IMR-90 (cell line): ENCODE data around the gene ADCY4. TPM values are rescaled to one million over a fixed set of nuclear protein-coding genes. Genes with fewer than 3 reads are reported as not detected.

Experiments used
- ATAC-seq: fragments of 200-7000 bp; cut with Tn5 transposase; 2 replicates; pipeline ENCODE4 v1.9.1; 2020; ENCODE audit warnings: low read depth, mild to moderate bottlenecking, moderate library complexity
- BruUV-seq: library from RNA; stranded (reverse); fragments of 400-500 nt; replicated peaks from 2 replicates; lab custom pipeline; 2021; lab: Mats Ljungman, UMichigan
- CTCF ChIA-PET: fragments of 300-600 bp; formaldehyde crosslinking; extraction: SDS; loops from one replicate; lab custom pipeline; 2021; ENCODE audit warnings: antibody characterized with exemption; lab: Yijun Ruan, JAX
- POLR2A ChIA-PET: fragments of 300-600 bp; sonication (Branson Sonifier 250); formaldehyde crosslinking; loops from one replicate; lab custom pipeline; 2022; ENCODE audit warnings: antibody characterized with exemption; ENCODE audit not compliant: unreplicated experiment; lab: Charles Lee
- DNase-seq: peaks from one replicate; pipeline ENCODE4 v3.0.0; 2013
- H2AFZ ChIP-seq: replicated peaks from 2 replicates; pipeline ENCODE3; 2013; ENCODE audit warnings: low read length, mild to moderate bottlenecking; ENCODE audit not compliant: poor library complexity
- H2AK5ac ChIP-seq: 2 replicates; pipeline ENCODE4 v1.6.1; 2013; ENCODE audit warnings: low read depth, low read length, inconsistent platforms
- H2AK9ac ChIP-seq: replicated peaks from 2 replicates; pipeline ENCODE3; 2013; ENCODE audit warnings: mild to moderate bottlenecking, low read depth, low read length, moderate library complexity; ENCODE audit not compliant: poor library complexity
- H2BK120ac ChIP-seq: 2 replicates; pipeline ENCODE4 v1.6.1; 2013; ENCODE audit warnings: low read depth, low read length, inconsistent platforms
- H2BK15ac ChIP-seq: 3 replicates; pipeline ENCODE4 v1.6.1; 2013; ENCODE audit warnings: low read depth, low read length, inconsistent platforms
- H2BK20ac ChIP-seq: 2 replicates; pipeline ENCODE4 v1.6.1; 2013; ENCODE audit warnings: low read depth, mild to moderate bottlenecking, inconsistent platforms, low read length, moderate library complexity
- H2BK5ac ChIP-seq: 2 replicates; pipeline ENCODE4 v1.6.1; 2013; ENCODE audit warnings: mild to moderate bottlenecking, low read depth, low read length, inconsistent platforms; ENCODE audit not compliant: poor library complexity, severe bottlenecking
- H3K14ac ChIP-seq: replicated peaks from 2 replicates; pipeline ENCODE4 v1.6.1; 2013; ENCODE audit warnings: low read depth, low read length, inconsistent platforms
- H3K18ac ChIP-seq: 2 replicates; pipeline ENCODE4 v1.6.1; 2013; ENCODE audit warnings: low read depth, low read length, control low read depth
- H3K23ac ChIP-seq: 2 replicates; pipeline ENCODE4 v1.6.1; 2013; ENCODE audit warnings: low read depth, low read length, inconsistent platforms
- H3K27ac ChIP-seq: 2 replicates; pipeline ENCODE4 v1.5.1; 2013; ENCODE audit warnings: mild to moderate bottlenecking, control low read depth, low read length; ENCODE audit not compliant: insufficient read depth
- H3K27me3 ChIP-seq: 2 replicates; pipeline ENCODE4 v1.6.1; 2013; ENCODE audit warnings: low read length; ENCODE audit not compliant: control insufficient read depth, insufficient read depth
- H3K36me3 ChIP-seq: 2 replicates; pipeline ENCODE4 v1.6.1; 2013; ENCODE audit warnings: low read length, mixed read lengths; ENCODE audit not compliant: control insufficient read depth, insufficient read depth
- H3K4ac ChIP-seq: 2 replicates; pipeline ENCODE4 v1.6.1; 2013; ENCODE audit warnings: low read depth, low read length, inconsistent platforms
- H3K4me1 ChIP-seq: 2 replicates; pipeline ENCODE4 v1.6.1; 2013; ENCODE audit warnings: low read length, mixed read lengths; ENCODE audit not compliant: control insufficient read depth, insufficient read depth
- H3K4me2 ChIP-seq: 2 replicates; pipeline ENCODE4 v1.6.1; 2013; ENCODE audit warnings: low read depth, mild to moderate bottlenecking, control low read depth, low read length, moderate library complexity
- H3K4me3 ChIP-seq: 2 replicates; pipeline ENCODE4 v1.5.1; 2013; ENCODE audit warnings: low read depth, mild to moderate bottlenecking, control low read depth, low read length, moderate library complexity; ENCODE audit not compliant: insufficient read depth
- H3K56ac ChIP-seq: 2 replicates; pipeline ENCODE4 v1.6.1; 2013; ENCODE audit warnings: low read length, inconsistent platforms; ENCODE audit not compliant: insufficient read depth; ENCODE audit errors: extremely low read depth
- H3K79me1 ChIP-seq, 2 experiments: 2 replicates each; pipeline ENCODE4 v1.6.1; 2013; ENCODE audit warnings: low read length in 2 of 2, inconsistent platforms in 1 of 2, low read depth in 1 of 2
- H3K9ac ChIP-seq: 2 replicates; pipeline ENCODE4 v1.6.1; 2013; ENCODE audit warnings: low read depth, low read length, control low read depth
- H3K9me1 ChIP-seq: 2 replicates; pipeline ENCODE4 v1.6.1; 2013; ENCODE audit warnings: low read length, inconsistent platforms; ENCODE audit not compliant: insufficient read depth
- H3K9me3 ChIP-seq: 2 replicates; pipeline ENCODE4 v1.6.1; 2013; ENCODE audit warnings: low read length; ENCODE audit not compliant: control insufficient read depth, insufficient read depth
- H4K20me1 ChIP-seq: 2 replicates; pipeline ENCODE4 v1.6.1; 2013; ENCODE audit warnings: low read length, inconsistent platforms; ENCODE audit not compliant: insufficient read depth
- H4K5ac ChIP-seq: 2 replicates; pipeline ENCODE4 v1.6.1; 2013; ENCODE audit warnings: mild to moderate bottlenecking, low read depth, low read length, control low read depth
- H4K8ac ChIP-seq, 2 experiments: 2 replicates each; pipeline ENCODE4 v1.6.1; 2013; ENCODE audit warnings: low read depth in 2 of 2, low read length in 2 of 2, control low read depth in 1 of 2, inconsistent platforms in 1 of 2
- H4K91ac ChIP-seq: 2 replicates; pipeline ENCODE4 v1.6.1; 2013; ENCODE audit warnings: low read depth, low read length, inconsistent platforms; ENCODE audit not compliant: insufficient read depth
- BHLHE40 ChIP-seq: fragments of 150-350 bp; IDR thresholded peaks from 2 replicates; pipeline ENCODE4 v1.6.1; 2016; ENCODE audit warnings: mild to moderate bottlenecking, low read depth, low read length
- MAFK ChIP-seq: IDR thresholded peaks from 2 replicates; pipeline ENCODE4 v1.6.1; 2012; ENCODE audit warnings: low read depth, low read length, improper control_type of control experiment
- POLR2A ChIP-seq: IDR thresholded peaks from 2 replicates; pipeline ENCODE4 v1.6.1; 2012; ENCODE audit warnings: mild to moderate bottlenecking, low read depth, low read length
- RAD21 ChIP-seq: IDR thresholded peaks from 2 replicates; pipeline ENCODE4 v1.6.1; 2012; ENCODE audit warnings: low read length, improper control_type of control experiment
- RFX5 ChIP-seq: IDR thresholded peaks from 2 replicates; pipeline ENCODE4 v1.8.0; 2012; ENCODE audit warnings: low read depth, mild to moderate bottlenecking, low read length, moderate library complexity
- USF2 ChIP-seq: fragments of 150-350 bp; IDR thresholded peaks from 2 replicates; pipeline ENCODE4 v1.6.1; 2017; ENCODE audit warnings: mild to moderate bottlenecking, antibody characterized with exemption, low read length, low read depth
- WGBS, 2 experiments: methylation state at CpG; one replicate each; pipeline versions ENCODE4 v1.1.5 to v1.1.7; 2013; ENCODE audit warnings: missing lambda C conversion rate in 2 of 2; ENCODE audit not compliant: insufficient read length in 1 of 2; ENCODE audit errors: extremely low coverage in 2 of 2; 5-methylcytosine and 5-hydroxymethylcytosine counted together
- dilution Hi-C: fragments of 300-500 bp; cut with HindIII; formaldehyde crosslinking; loops from one replicate; pipeline ENCODE4 v1.14.3; 2018; ENCODE audit warnings: low sequenced_read_pairs; ENCODE audit not compliant: unreplicated experiment
- in situ Hi-C: fragments of 300-500 bp; cut with MboI; formaldehyde crosslinking; loops from 3 replicates; pipeline ENCODE4 v1.14.3; 2019; ENCODE audit warnings: low sequenced_read_pairs, inconsistent platforms, mixed read lengths
- intact Hi-C: fragments of 100-400 bp; cut with micrococcal nuclease; formaldehyde crosslinking; loops from 2 replicates; pipeline ENCODE4 v1.10.0; 2022
- polyA plus RNA-seq, 3 experiments: library from polyadenylated mRNA; depleted of rRNA; stranded (reverse); fragments of >200 nt; gene quantifications; 2 replicates each; pipeline ENCODE4 v1.2.3, GENCODE V29; 2012; ENCODE audit warnings: low replicate concordance in 1 of 3
- total RNA-seq: library from RNA; depleted of rRNA; stranded (reverse); fragments of >200 nt; gene quantifications from 2 replicates; pipeline ENCODE4 v1.2.3, GENCODE V29; 2012

Gene ADCY4
- total and polyA plus RNA-seq, 2 of the 4 experiments (the other 2 are of a cell fraction) = not detected

- DNase-seq (no peak), ATAC-seq (no peak)
- H3K9me3 ChIP-seq = no peaks in the 10 kb centered on the region; the same call in 1 of the 2 replicates
- no peak overlapping the region for H4K5ac ChIP-seq
- POLR2A ChIA-PET = interaction anchor here (0.6 kb wide), 1 partner anchor 207 kb away, joined by 6 read pairs; no protein-coding TSS in a partner anchor
- H3K79me1 ChIP-seq = no peaks in the 10 kb centered on the region
- H3K27ac ChIP-seq = no peak overlapping the region
- no peak overlapping the region for H4K8ac ChIP-seq
- H3K9me1 ChIP-seq = no peaks in the 10 kb centered on the region
- no peaks in the 10 kb centered on the region for H3K36me3 ChIP-seq
- no peak overlapping the region for H4K91ac ChIP-seq
- no peak overlapping the region for H3K23ac ChIP-seq
- no peaks in the 10 kb centered on the region for H4K20me1 ChIP-seq
- CTCF ChIA-PET = no interaction called here
- no peak overlapping the region for H2BK20ac ChIP-seq
- H2BK15ac ChIP-seq = no peak overlapping the region
- peaks cover 73% of the 10 kb centered on the region for H3K27me3 ChIP-seq
- no peak overlapping the region for H2BK5ac ChIP-seq
- no peak overlapping the region for H2BK120ac ChIP-seq
- no peak overlapping the region for H3K4me3 ChIP-seq
- no TSS peak for BruUV-seq
- WGBS, 2 experiments = no CpG with 5 or more reads among the region's 1 CpG
- no peak overlapping the region for H2AFZ ChIP-seq
- in situ Hi-C loops = no loop called here
- no peak overlapping the region for H2AK9ac ChIP-seq
- H2AK5ac ChIP-seq = no peak overlapping the region
- H3K4me2 ChIP-seq = no peak overlapping the region
- TF ChIP-seq BHLHE40 (no peak), MAFK (no peak), USF2 (no peak), RFX5 (no peak), POLR2A (no peak), RAD21 (no peak)
- no peak overlapping the region for H3K56ac ChIP-seq
- no peak overlapping the region for H3K9ac ChIP-seq
- H3K4ac ChIP-seq = no peak overlapping the region
- no peak overlapping the region for H3K14ac ChIP-seq
- no peaks in the 10 kb centered on the region for H3K4me1 ChIP-seq
- H3K18ac ChIP-seq = no peak overlapping the region
- dilution Hi-C loops = no loop called here
- intact Hi-C loops = no loop called here
These were observed 5.7 kb upstream of the ADCY4 start for GRCh38 chr14:24340606-24341005.
